B cell (primary cell): ENCODE results near the gene HOXA11. TPM values are rescaled to one million over a fixed set of nuclear protein-coding genes. Genes with fewer than 3 reads are reported as not detected.
A peak's percentile ranks its signal among the peaks of the same experiment; 100 is the strongest.

Source experiments
- ATAC-seq: fragments of 200-7000 bp; cut with Tn5 transposase; one replicate; pipeline ENCODE4 v1.10.0; 2021; ENCODE audit warnings: low read depth, mild to moderate bottlenecking, moderate number of reproducible peaks, moderate library complexity
- CTCF ChIA-PET: fragments of 350-600 bp; sonication (Branson Sonifier 250); formaldehyde crosslinking; loops from one replicate; lab custom pipeline; 2021; ENCODE audit warnings: antibody characterized with exemption, inconsistent platforms; lab: Charles Lee
- POLR2A ChIA-PET: fragments of 350-600 bp; sonication (Branson Sonifier 250); formaldehyde crosslinking; loops from one replicate; lab custom pipeline; 2021; ENCODE audit warnings: antibody characterized with exemption; lab: Charles Lee
- DNase-seq: peaks from one replicate; pipeline ENCODE4 v3.0.0; 2013
- H2AFZ ChIP-seq: 2 replicates; pipeline ENCODE4 v1.6.1; 2012; ENCODE audit warnings: mild to moderate bottlenecking, low read depth, low read length; ENCODE audit not compliant: insufficient read depth, poor library complexity, severe bottlenecking
- H3K27ac ChIP-seq, 2 donors: 1 replicate in 1 of 2; 2 replicates in 1 of 2; pipeline ENCODE4 v1.5.1; 2012 to 2013; ENCODE audit warnings: low read length in 2 of 2, mild to moderate bottlenecking in 2 of 2, moderate library complexity in 1 of 2
- H3K27me3 ChIP-seq, 4 experiments: fragments of 200-600 bp in 1 of 4; sonication (generic) in 1 of 4; replicated peaks in 1 of 4; 1 replicate in 2 of 4; 2 replicates in 2 of 4; pipeline versions ENCODE4 v1.6.1 to v1.7.0; 2013 to 2016; ENCODE audit warnings: low read length in 3 of 4, mild to moderate bottlenecking in 2 of 4, mixed read lengths in 1 of 4, moderate library complexity in 1 of 4; ENCODE audit not compliant: insufficient read depth in 4 of 4, control insufficient read depth in 3 of 4; ENCODE audit errors: control extremely low read depth in 1 of 4
- H3K36me3 ChIP-seq, 2 experiments: replicated peaks in 1 of 2; 1 replicate in 1 of 2; 2 replicates in 1 of 2; pipeline versions ENCODE4 v1.6.1 to v1.7.1; 2013; ENCODE audit warnings: low read length in 1 of 2; ENCODE audit not compliant: insufficient read depth in 2 of 2, control insufficient read depth in 1 of 2; ENCODE audit errors: control extremely low read depth in 1 of 2, extremely low read depth in 1 of 2
- H3K4me1 ChIP-seq, 2 donors: fragments of 200-600 bp in 1 of 2; sonication (generic) in 1 of 2; 1 replicate in 1 of 2; 2 replicates in 1 of 2; pipeline versions ENCODE4 v1.5.1 to v1.6.1; 2013 to 2017; ENCODE audit warnings: low read length in 2 of 2; ENCODE audit not compliant: control insufficient read depth in 2 of 2, insufficient read depth in 2 of 2
- H3K4me2 ChIP-seq: replicated peaks from 2 replicates; pipeline ENCODE3; 2012; ENCODE audit warnings: mild to moderate bottlenecking, low read depth, low read length; ENCODE audit not compliant: poor library complexity, severe bottlenecking
- H3K4me3 ChIP-seq, 5 experiments: fragments of 200-600 bp in 1 of 5; sonication (generic) in 1 of 5; 1 replicate in 3 of 5; 2 replicates in 2 of 5; pipeline versions ENCODE4 v1.5.1 to v1.7.0; 2011 to 2016; ENCODE audit warnings: low read length in 4 of 5, mild to moderate bottlenecking in 4 of 5, low read depth in 2 of 5, control low read depth in 1 of 5, moderate library complexity in 1 of 5; ENCODE audit not compliant: insufficient read depth in 1 of 5; ENCODE audit errors: control extremely low read depth in 1 of 5, extremely low read depth in 1 of 5
- H3K79me2 ChIP-seq: fragments of 200-600 bp; sonication (generic); one replicate; pipeline ENCODE4 v1.6.0; 2016; ENCODE audit warnings: low read length; ENCODE audit not compliant: control insufficient read depth, insufficient read depth
- H3K9ac ChIP-seq: fragments of 200-600 bp; sonication (generic); 2 replicates; pipeline ENCODE4 v1.6.1; 2017; ENCODE audit warnings: mild to moderate bottlenecking, low read length, moderate library complexity
- H3K9me3 ChIP-seq, 3 donors: one replicate each; pipeline versions ENCODE4 v1.6.1 to v1.7.1; 2013; ENCODE audit warnings: low read length in 2 of 3; ENCODE audit not compliant: control insufficient read depth in 2 of 3, insufficient read depth in 1 of 3; ENCODE audit errors: control extremely low read depth in 1 of 3
- H4K20me1 ChIP-seq: 2 replicates; pipeline ENCODE4 v1.6.0; 2012; ENCODE audit warnings: mild to moderate bottlenecking, low read length; ENCODE audit not compliant: insufficient read depth, control insufficient read depth, poor library complexity, severe bottlenecking
- H3K27ac Mint-ChIP-seq: one replicate; pipeline ENCODE4 v1.8.0; 2021; ENCODE audit warnings: mixed read lengths
- H3K27me3 Mint-ChIP-seq: one replicate; pipeline ENCODE4 v1.8.0; 2021; ENCODE audit warnings: mixed read lengths
- H3K4me1 Mint-ChIP-seq: one replicate; pipeline ENCODE4 v1.8.0; 2021; ENCODE audit warnings: mixed read lengths
- H3K4me3 Mint-ChIP-seq: one replicate; pipeline ENCODE4 v1.8.0; 2021; ENCODE audit warnings: mixed read lengths
- H3K9me3 Mint-ChIP-seq: one replicate; pipeline ENCODE4 v1.8.0; 2022; ENCODE audit warnings: mixed read lengths; ENCODE audit not compliant: insufficient read depth
- CTCF ChIP-seq: fragments of 200-600 bp; IDR thresholded peaks from one replicate; pipeline ENCODE4 v1.8.0; 2022; ENCODE audit warnings: antibody characterized with exemption, mild to moderate bottlenecking
- EZH2 ChIP-seq: IDR thresholded peaks from 2 replicates; pipeline ENCODE4 v1.6.1; 2012; ENCODE audit warnings: borderline replicate concordance, low read depth, mild to moderate bottlenecking, moderate library complexity, low read length; ENCODE audit not compliant: insufficient read depth, poor library complexity, severe bottlenecking
- WGBS: methylation state at CpG from one replicate; pipeline ENCODE4 v1.1.5; 2013; ENCODE audit warnings: missing lambda C conversion rate; ENCODE audit not compliant: insufficient coverage; 5-methylcytosine and 5-hydroxymethylcytosine counted together
- intact Hi-C: fragments of 100-400 bp; cut with micrococcal nuclease; formaldehyde crosslinking; loops from one replicate; pipeline ENCODE4 v1.10.0; 2022
- polyA plus RNA-seq: library from polyadenylated mRNA; depleted of rRNA; stranded (reverse); fragments of >200 nt; gene quantifications from 2 replicates; pipeline ENCODE4 v1.2.3, GENCODE V29; 2012
- total RNA-seq, 2 donors: library from RNA; stranded (reverse); fragments of 120-200 nt in 1 of 2; gene quantifications; 1 replicate in 1 of 2; 2 replicates in 1 of 2; pipeline versions ENCODE4 v1.2.3 to v1.2.4, GENCODE V29; 2013 to 2022

Gene HOXA11
- total and polyA plus RNA-seq, 2 donors (not counting 1 experiment from before 2014, with no cell fraction given), result not detected

DNA sequence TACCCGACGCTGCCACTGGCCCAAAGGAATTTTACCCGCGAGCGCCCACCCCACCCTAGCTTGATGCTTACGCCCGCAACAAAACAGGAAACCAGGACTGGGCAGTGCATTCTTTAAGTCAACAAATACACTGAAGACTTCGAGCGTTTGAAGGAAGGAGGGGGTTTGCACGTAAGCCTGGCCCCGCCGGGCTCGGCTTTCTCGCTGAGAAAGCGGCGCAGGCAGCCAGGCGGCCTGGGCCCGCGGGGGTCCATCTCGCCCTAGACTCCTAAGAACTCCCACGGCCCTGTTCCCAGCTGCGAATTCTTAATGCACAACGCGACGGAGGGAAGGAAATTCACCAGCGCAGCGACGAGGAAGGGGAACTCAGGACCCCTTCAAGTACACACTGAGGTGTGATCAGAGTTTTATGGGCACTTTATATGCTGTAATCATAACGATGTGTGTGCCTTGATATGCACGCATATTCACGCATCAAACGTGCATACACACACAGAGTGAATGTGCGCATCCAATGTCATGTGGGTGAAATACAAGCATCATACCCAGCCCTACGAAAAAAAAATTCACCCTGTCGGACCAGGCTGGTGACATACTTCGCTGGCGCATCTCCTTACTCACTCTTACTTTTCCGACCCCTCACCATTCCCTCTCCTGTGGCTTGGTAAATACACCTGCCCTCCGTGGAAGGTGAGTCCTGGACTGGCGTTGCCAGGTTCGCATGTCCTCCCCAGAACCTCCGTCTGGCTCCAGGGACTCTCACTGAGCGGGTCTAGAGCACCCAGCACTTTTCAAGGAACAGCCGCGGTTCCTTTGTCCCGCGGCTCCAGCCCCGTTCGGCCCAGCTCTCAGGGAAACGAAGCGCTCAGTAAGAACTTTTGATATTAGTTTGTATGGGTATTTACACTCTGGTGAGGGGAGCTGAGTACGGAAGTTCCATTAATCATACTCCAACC, 20.6 kb upstream of the HOXA11 start:
- 11% methylated on average over 38 of the region's 52 CpGs for WGBS
- ATAC-seq (no peak), DNase-seq (peak; percentile 45)
- Mint-ChIP-seq H3K27ac (peak overlapping the region; percentile 37), H3K4me3 (peak overlapping the region; percentile 41), H3K27me3 (peaks cover 90% of the 10 kb centered on the region), H3K4me1 (peaks cover 34% of the 10 kb centered on the region), H3K9me3 (no peaks in the 10 kb centered on the region)
- H2AFZ ChIP-seq, result no peak overlapping the region
- no peak overlapping the region for H3K4me3 ChIP-seq
- ChIA-PET POLR2A (no interaction called here), CTCF (interaction anchor here (0.8 to 2.4 kb wide), 4 partner anchors 9 to 13 kb away, joined by 3 to 7 read pairs (median 4); no protein-coding TSS in a partner anchor)
- H3K79me2 ChIP-seq, result no peaks in the 10 kb centered on the region
- TF ChIP-seq EZH2, result peak; percentile 64
- no peak for TF ChIP-seq CTCF
- H3K36me3 ChIP-seq, result no peaks in the 10 kb centered on the region
- H4K20me1 ChIP-seq, result no peaks in the 10 kb centered on the region
- H3K9me3 ChIP-seq, result peaks cover 1 to 46% (median 6%) of the 10 kb centered on the region in 3 donors
- H3K4me1 ChIP-seq, result peaks cover 34 to 55% of the 10 kb centered on the region in 2 donors
- H3K27ac ChIP-seq, result no peak overlapping the region
- no peak overlapping the region for H3K9ac ChIP-seq
- peaks cover 1 to 97% (median 91%) of the 10 kb centered on the region in 4 experiments for H3K27me3 ChIP-seq
- intact Hi-C loops, result loop anchor here (2.0 kb wide), 1 partner anchor 21 kb away; the partner anchor contains the start of gene HOXA11
- peak overlapping the region; percentile 9 for H3K4me2 ChIP-seq
